OCI-LY3 (cell line): ENCODE results near the gene FSTL4.

Source experiments
- H2AFZ ChIP-seq: fragments of 200-600, 300-600 bp; shearing (Covaris generic); 2 replicates; pipeline ENCODE4 v1.6.0; 2014; ENCODE audit warnings: antibody characterized with exemption, low read depth, low read length
- H3K27ac ChIP-seq: fragments of 200-600, 300-600 bp; sonication (generic); 2 replicates; pipeline ENCODE4 v1.5.1; 2014; ENCODE audit warnings: mild to moderate bottlenecking, low read length, moderate library complexity, mixed read lengths
- H3K27me3 ChIP-seq: fragments of 200-600, 300-600 bp; sonication (generic); 2 replicates; pipeline ENCODE4 v1.6.1; 2014; ENCODE audit warnings: low read depth, low read length, mixed read lengths
- H3K36me3 ChIP-seq: fragments of 200-600, 300-600 bp; sonication (generic); replicated peaks from 2 replicates; pipeline ENCODE3; 2014; ENCODE audit warnings: low read depth, low read length, mixed read lengths
- H3K4me1 ChIP-seq: fragments of 300-600, 200-600 bp; sonication (generic); 2 replicates; pipeline ENCODE4 v1.6.1; 2014; ENCODE audit warnings: low read length, mixed read lengths
- H3K4me2 ChIP-seq: fragments of 200-600, 300-600 bp; sonication (generic); 2 replicates; pipeline ENCODE4 v1.6.1; 2014; ENCODE audit warnings: low read length, mixed read lengths
- H3K4me3 ChIP-seq: fragments of 300-600, 200-600 bp; sonication (generic); 2 replicates; pipeline ENCODE4 v1.5.1; 2014; ENCODE audit warnings: antibody characterized with exemption, mild to moderate bottlenecking, low read length, moderate library complexity
- H3K79me2 ChIP-seq: fragments of 300-600, 200-600 bp; shearing (Covaris generic); 2 replicates; pipeline ENCODE4 v1.6.1; 2014; ENCODE audit warnings: mild to moderate bottlenecking, low read length, mixed read lengths
- H3K9ac ChIP-seq: fragments of 300-600, 200-600 bp; shearing (Covaris generic); 2 replicates; pipeline ENCODE4 v1.6.0; 2014; ENCODE audit warnings: mild to moderate bottlenecking, low read length, moderate library complexity
- H3K9me3 ChIP-seq: fragments of 200-600, 300-600 bp; shearing (Covaris generic); 2 replicates; pipeline ENCODE4 v1.6.1; 2014; ENCODE audit warnings: low read length, mixed read lengths; ENCODE audit not compliant: insufficient read depth
- H4K20me1 ChIP-seq: fragments of 200-600, 300-600 bp; sonication (generic); 2 replicates; pipeline ENCODE4 v1.6.1; 2016; ENCODE audit warnings: low read length, mixed read lengths; ENCODE audit not compliant: insufficient read depth
- EZH2phosphoT487 ChIP-seq: fragments of 200-600 bp; shearing (Covaris generic); IDR thresholded peaks from 2 replicates; pipeline ENCODE4 v1.6.1; 2018; ENCODE audit warnings: antibody characterized with exemption, mixed run types, low read depth
- TF ChIP-seq, protein P1 (sequence below): fragments of 200-600, 300-600 bp; sonication (generic); IDR thresholded peaks from 2 replicates; pipeline ENCODE4 v1.5.1; 2014; ENCODE audit warnings: antibody characterized with exemption, low read length, low read depth

FSTL4 gene

DNA sequence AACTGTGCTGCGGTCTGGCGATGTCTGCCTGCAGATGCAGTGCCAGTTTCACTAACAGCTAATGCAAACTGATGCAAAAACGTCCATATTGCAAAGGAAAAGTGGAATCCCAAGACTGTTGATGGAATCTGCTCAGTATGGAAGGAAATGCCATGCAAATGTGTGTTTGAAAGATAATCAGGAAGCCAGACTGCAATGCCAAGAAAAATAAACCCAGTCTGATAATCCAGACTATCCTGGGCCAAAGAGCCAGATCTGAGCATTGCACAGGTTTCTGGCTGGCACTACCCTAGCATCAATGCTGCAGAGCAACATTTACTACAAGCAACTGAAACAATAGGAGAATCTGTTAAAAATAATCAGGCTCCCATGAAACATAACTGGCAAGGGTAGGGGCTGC, 130.3 kb downstream of the FSTL4 start:
- no peak overlapping the region for H3K9ac ChIP-seq
- H3K9me3 ChIP-seq: no peaks in the 10 kb centered on the region
- no peak overlapping the region for H3K27ac ChIP-seq
- no peak for TF ChIP-seq EZH2phosphoT487
- TF ChIP-seq, protein P1, sequence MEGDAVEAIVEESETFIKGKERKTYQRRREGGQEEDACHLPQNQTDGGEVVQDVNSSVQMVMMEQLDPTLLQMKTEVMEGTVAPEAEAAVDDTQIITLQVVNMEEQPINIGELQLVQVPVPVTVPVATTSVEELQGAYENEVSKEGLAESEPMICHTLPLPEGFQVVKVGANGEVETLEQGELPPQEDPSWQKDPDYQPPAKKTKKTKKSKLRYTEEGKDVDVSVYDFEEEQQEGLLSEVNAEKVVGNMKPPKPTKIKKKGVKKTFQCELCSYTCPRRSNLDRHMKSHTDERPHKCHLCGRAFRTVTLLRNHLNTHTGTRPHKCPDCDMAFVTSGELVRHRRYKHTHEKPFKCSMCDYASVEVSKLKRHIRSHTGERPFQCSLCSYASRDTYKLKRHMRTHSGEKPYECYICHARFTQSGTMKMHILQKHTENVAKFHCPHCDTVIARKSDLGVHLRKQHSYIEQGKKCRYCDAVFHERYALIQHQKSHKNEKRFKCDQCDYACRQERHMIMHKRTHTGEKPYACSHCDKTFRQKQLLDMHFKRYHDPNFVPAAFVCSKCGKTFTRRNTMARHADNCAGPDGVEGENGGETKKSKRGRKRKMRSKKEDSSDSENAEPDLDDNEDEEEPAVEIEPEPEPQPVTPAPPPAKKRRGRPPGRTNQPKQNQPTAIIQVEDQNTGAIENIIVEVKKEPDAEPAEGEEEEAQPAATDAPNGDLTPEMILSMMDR: no peak
- H3K79me2 ChIP-seq: no peaks in the 10 kb centered on the region
- peaks cover 8% of the 10 kb centered on the region for H3K4me1 ChIP-seq
- H2AFZ ChIP-seq: no peak overlapping the region
- no peaks in the 10 kb centered on the region for H3K36me3 ChIP-seq
- H3K27me3 ChIP-seq: 0 out of 2 replicates have a peak, but pooled peaks cover 3% of the 10 kb centered on the region
- no peak overlapping the region for H3K4me3 ChIP-seq
- H3K4me2 ChIP-seq: no peak overlapping the region
- H4K20me1 ChIP-seq: no peaks in the 10 kb centered on the region

DNA sequence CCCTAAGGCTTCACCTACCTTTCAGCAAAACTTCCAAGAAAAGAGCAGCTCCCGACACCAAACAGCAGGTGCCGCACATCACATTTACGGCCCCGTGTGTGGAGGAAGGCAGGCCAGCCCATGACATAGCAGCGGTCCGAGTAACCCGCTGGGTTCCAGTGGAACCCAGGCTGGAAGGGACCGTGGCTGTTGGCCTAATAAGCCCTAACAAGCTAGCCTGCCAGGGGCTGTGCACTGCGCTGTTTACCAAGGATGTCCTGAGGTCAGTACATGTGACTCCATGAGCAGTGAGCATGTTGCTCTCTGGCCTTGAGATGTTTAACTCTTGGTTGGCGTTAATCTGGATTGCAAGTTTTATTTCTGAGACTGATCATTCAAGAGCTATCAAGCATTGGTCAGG, 131.5 kb downstream of the FSTL4 start:
- Histone ChIP-seq H2AFZ (no peak overlapping the region), H3K79me2 (no peaks in the 10 kb centered on the region), H3K27me3 (0 out of 2 replicates have a peak, but pooled peaks cover 6% of the 10 kb centered on the region), H3K4me3 (no peak overlapping the region), H3K27ac (no peak overlapping the region), H3K4me1 (peaks cover 8% of the 10 kb centered on the region), H3K9me3 (no peaks in the 10 kb centered on the region), H4K20me1 (no peaks in the 10 kb centered on the region), H3K4me2 (no peak overlapping the region), H3K36me3 (no peaks in the 10 kb centered on the region), H3K9ac (no peak overlapping the region)
- no peak for TF ChIP-seq EZH2phosphoT487
- TF ChIP-seq, protein P1: no peak

DNA sequence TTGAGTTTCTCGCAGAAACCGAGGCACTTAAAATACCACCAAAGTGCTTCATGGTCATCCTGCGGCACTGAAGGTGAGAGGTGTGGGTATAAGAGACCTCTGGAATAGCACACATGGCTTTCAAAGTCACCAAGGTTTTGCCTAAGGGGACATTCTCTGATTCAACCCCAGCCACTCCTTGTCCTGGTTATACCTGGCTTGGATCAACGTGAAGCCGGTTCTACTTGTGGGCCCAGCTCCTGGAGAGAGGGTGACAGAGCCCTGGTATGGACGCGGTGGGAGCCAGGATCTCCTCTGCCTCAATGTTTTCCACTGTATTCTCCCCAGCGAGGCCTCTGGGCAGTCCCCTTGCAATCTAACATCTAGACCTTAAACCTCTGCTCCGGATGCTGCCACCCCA, 132.0 kb downstream of the FSTL4 start:
- Histone ChIP-seq H3K27me3 (0 out of 2 replicates have a peak, but pooled peaks cover 6% of the 10 kb centered on the region), H3K27ac (no peak overlapping the region), H3K9ac (no peak overlapping the region), H3K4me3 (no peak overlapping the region), H3K4me2 (no peak overlapping the region), H3K9me3 (no peaks in the 10 kb centered on the region), H4K20me1 (no peaks in the 10 kb centered on the region), H3K79me2 (no peaks in the 10 kb centered on the region), H3K36me3 (no peaks in the 10 kb centered on the region), H3K4me1 (peaks cover 8% of the 10 kb centered on the region), H2AFZ (no peak overlapping the region)
- no peak for TF ChIP-seq EZH2phosphoT487
- TF ChIP-seq, protein P1: no peak

DNA sequence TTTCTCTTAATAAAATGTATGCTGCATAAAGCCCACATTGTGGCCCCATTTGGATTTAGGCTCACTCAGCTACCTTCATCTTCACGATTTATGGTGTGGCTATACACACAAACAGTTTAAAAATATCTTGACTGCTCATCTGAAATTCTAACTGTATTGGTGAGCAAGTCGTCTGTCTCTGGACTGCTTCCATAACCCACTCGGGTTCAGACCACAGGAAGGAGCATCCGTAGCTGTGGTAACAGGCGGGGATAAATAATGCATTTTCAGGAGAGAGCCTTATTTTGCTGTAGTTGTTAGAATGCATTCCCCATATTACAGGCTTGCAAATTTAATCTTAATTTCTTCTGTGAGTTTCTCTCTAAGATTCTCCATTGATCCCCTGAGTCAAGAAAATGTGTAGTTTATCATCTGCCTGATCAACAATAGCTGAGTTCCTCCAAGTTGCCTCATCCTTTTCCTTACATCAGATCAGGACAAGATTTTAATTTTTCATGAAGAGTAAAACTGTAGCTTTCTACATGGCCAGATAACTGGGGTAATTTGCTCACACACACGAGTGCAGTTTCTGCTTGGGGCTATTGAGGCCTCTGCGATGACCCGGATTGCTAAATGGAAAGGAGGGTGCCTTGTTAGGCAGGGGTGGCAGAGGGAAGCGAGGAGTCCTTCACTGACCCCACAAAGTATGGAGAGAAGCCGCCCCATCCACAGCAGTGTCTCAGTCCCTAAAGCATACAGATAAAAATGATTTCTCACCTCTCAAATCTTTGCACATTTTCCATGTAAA, 133.9 kb downstream of the FSTL4 start:
- Histone ChIP-seq H3K9ac (no peak overlapping the region), H3K4me1 (no peaks in the 10 kb centered on the region), H3K79me2 (no peaks in the 10 kb centered on the region), H3K36me3 (no peaks in the 10 kb centered on the region), H4K20me1 (no peaks in the 10 kb centered on the region), H3K4me3 (no peak overlapping the region), H3K4me2 (no peak overlapping the region), H3K27ac (no peak overlapping the region), H2AFZ (no peak overlapping the region), H3K9me3 (no peaks in the 10 kb centered on the region), H3K27me3 (peaks cover 3% of the 10 kb centered on the region; the same call in 1 of the 2 replicates)
- TF ChIP-seq, protein P1: no peak
- no peak for TF ChIP-seq EZH2phosphoT487
